Chondrocyte (in vitro differentiated cells): ENCODE results near the gene SCD. TPM values are rescaled to one million over a fixed set of nuclear protein-coding genes. Genes with fewer than 3 reads are reported as not detected.

ENCODE experiments used
- DNase-seq: peaks from one replicate; pipeline ENCODE4 v3.0.0; 2021; ENCODE audit warnings: mixed read lengths, low spot score
- H3K27ac Mint-ChIP-seq: one replicate; pipeline ENCODE4 v1.8.0; 2021; ENCODE audit warnings: mild to moderate bottlenecking, moderate library complexity, mixed read lengths; ENCODE audit not compliant: unreplicated experiment
- H3K27me3 Mint-ChIP-seq: 2 replicates; pipeline ENCODE4 v1.8.0; 2021; ENCODE audit warnings: low read depth, mixed read lengths
- H3K36me3 Mint-ChIP-seq: 2 replicates; pipeline ENCODE4 v1.8.0; 2021; ENCODE audit warnings: low read depth, mixed read lengths
- H3K4me1 Mint-ChIP-seq: 2 replicates; pipeline ENCODE4 v1.8.0; 2021; ENCODE audit warnings: low read depth, mild to moderate bottlenecking, mixed read lengths
- H3K4me3 Mint-ChIP-seq: one replicate; pipeline ENCODE4 v1.8.0; 2021; ENCODE audit warnings: mild to moderate bottlenecking, moderate library complexity, mixed read lengths; ENCODE audit not compliant: unreplicated experiment
- H3K9me3 Mint-ChIP-seq: 2 replicates; pipeline ENCODE4 v1.8.0; 2021; ENCODE audit warnings: low read depth, mixed read lengths
- total RNA-seq: library from RNA; stranded (reverse); gene quantifications from 3 replicates; pipeline ENCODE4 v1.2.1, GENCODE V29; 2021
- TF ChIP-seq, protein P1 (sequence below): fragments of 200-600 bp; sonication (generic); IDR thresholded peaks from 2 replicates; pipeline ENCODE4 v1.5.0; 2021; ENCODE audit warnings: antibody characterized with exemption, mild to moderate bottlenecking, moderate library complexity

Gene SCD
- total RNA-seq, 1 donor from 2014 or later = 74.1 TPM

- H3K9me3 Mint-ChIP-seq = no peaks in the 10 kb centered on the region
- no peaks in the 10 kb centered on the region for H3K27me3 Mint-ChIP-seq
- peaks cover 50% of the 10 kb centered on the region for H3K4me1 Mint-ChIP-seq
- no peak for DNase-seq
- H3K4me3 Mint-ChIP-seq = peak overlapping the region; percentile 89
- peaks cover 8% of the 10 kb centered on the region for H3K36me3 Mint-ChIP-seq
- peak overlapping the region; percentile 70 for H3K27ac Mint-ChIP-seq
- TF ChIP-seq, protein P1, sequence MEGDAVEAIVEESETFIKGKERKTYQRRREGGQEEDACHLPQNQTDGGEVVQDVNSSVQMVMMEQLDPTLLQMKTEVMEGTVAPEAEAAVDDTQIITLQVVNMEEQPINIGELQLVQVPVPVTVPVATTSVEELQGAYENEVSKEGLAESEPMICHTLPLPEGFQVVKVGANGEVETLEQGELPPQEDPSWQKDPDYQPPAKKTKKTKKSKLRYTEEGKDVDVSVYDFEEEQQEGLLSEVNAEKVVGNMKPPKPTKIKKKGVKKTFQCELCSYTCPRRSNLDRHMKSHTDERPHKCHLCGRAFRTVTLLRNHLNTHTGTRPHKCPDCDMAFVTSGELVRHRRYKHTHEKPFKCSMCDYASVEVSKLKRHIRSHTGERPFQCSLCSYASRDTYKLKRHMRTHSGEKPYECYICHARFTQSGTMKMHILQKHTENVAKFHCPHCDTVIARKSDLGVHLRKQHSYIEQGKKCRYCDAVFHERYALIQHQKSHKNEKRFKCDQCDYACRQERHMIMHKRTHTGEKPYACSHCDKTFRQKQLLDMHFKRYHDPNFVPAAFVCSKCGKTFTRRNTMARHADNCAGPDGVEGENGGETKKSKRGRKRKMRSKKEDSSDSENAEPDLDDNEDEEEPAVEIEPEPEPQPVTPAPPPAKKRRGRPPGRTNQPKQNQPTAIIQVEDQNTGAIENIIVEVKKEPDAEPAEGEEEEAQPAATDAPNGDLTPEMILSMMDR = no peak
Measured at GRCh38 chr10:100345570-100346330, 1.3 kb upstream of the SCD start.

- H3K4me3 Mint-ChIP-seq = peak overlapping the region; percentile 89
- H3K27me3 Mint-ChIP-seq = no peaks in the 10 kb centered on the region
- peaks cover 51% of the 10 kb centered on the region for H3K4me1 Mint-ChIP-seq
- DNase-seq = no peak
- H3K27ac Mint-ChIP-seq = peak overlapping the region; percentile 70
- peaks cover 12% of the 10 kb centered on the region for H3K36me3 Mint-ChIP-seq
- no peaks in the 10 kb centered on the region for H3K9me3 Mint-ChIP-seq
- TF ChIP-seq, protein P1 = no peak
Measured at GRCh38 chr10:100346351-100346764, 675 bp upstream of the SCD start.

- peaks cover 49% of the 10 kb centered on the region for H3K4me1 Mint-ChIP-seq
- DNase-seq = no peak
- peak overlapping the region; percentile 64 for H3K27ac Mint-ChIP-seq
- H3K9me3 Mint-ChIP-seq = no peaks in the 10 kb centered on the region
- peaks cover 19% of the 10 kb centered on the region for H3K36me3 Mint-ChIP-seq
- H3K27me3 Mint-ChIP-seq = no peaks in the 10 kb centered on the region
- TF ChIP-seq, protein P1 = no peak
- peak overlapping the region; percentile 89 for H3K4me3 Mint-ChIP-seq
Measured at GRCh38 chr10:100347568-100348195, 649 bp downstream of the SCD start.

GRCh38 chr10:100348389-100348927 lies 1.4 kb downstream of the SCD start:
- peak overlapping the region; percentile 89 for H3K4me3 Mint-ChIP-seq
- H3K27ac Mint-ChIP-seq = peak overlapping the region; percentile 45
- TF ChIP-seq, protein P1 = no peak
- H3K27me3 Mint-ChIP-seq = no peaks in the 10 kb centered on the region
- peaks cover 21% of the 10 kb centered on the region for H3K36me3 Mint-ChIP-seq
- DNase-seq = no peak
- H3K4me1 Mint-ChIP-seq = peaks cover 49% of the 10 kb centered on the region
- H3K9me3 Mint-ChIP-seq = no peaks in the 10 kb centered on the region

- Mint-ChIP-seq H3K4me3 (peak overlapping the region; percentile 89), H3K27me3 (no peaks in the 10 kb centered on the region), H3K36me3 (peaks cover 27% of the 10 kb centered on the region), H3K27ac (no peak overlapping the region), H3K4me1 (peaks cover 49% of the 10 kb centered on the region), H3K9me3 (no peaks in the 10 kb centered on the region)
- no peak for DNase-seq
- TF ChIP-seq, protein P1 = no peak
Measured at GRCh38 chr10:100349087-100349486, 2.1 kb downstream of the SCD start.
